ENCODE data around the gene SEPTIN5.

The SEPTIN5 gene

GRCh38 chr22:19760058-19760950 is 46.0 kb downstream of the SEPTIN5 start, which contains the start of gene TBX1:
Gene TBX1 (plus strand): TSS chr22:19760778. CDS start chr22:19760844, 66 bp downstream.
- DNase-seq (ENCODE audit: low read depth, low spot score) = no peak

- DNase-seq (ENCODE audit: low read depth, low spot score) = no peak
These were observed 46.8 kb downstream of the SEPTIN5 start for GRCh38 chr22:19760951-19761724.

- DNase-seq (ENCODE audit: low read depth, low spot score) = peak; percentile 26
These were observed 47.6 kb downstream of the SEPTIN5 start for GRCh38 chr22:19761725-19762567.

- no peak for DNase-seq (ENCODE audit: low read depth, low spot score)
These were observed 48.5 kb downstream of the SEPTIN5 start for GRCh38 chr22:19762568-19763457.

GRCh38 chr22:19763458-19764298 is 49.4 kb downstream of the SEPTIN5 start:
- no peak for DNase-seq (ENCODE audit: low read depth, low spot score)

- DNase-seq (ENCODE audit: low read depth, low spot score) = no peak
These were observed 49.9 kb downstream of the SEPTIN5 start for GRCh38 chr22:19764299-19764593.

- DNase-seq (ENCODE audit: low read depth, low spot score) = no peak
These were observed 50.6 kb downstream of the SEPTIN5 start for GRCh38 chr22:19764636-19765476.

- no peak for DNase-seq (ENCODE audit: low read depth, low spot score)
These were observed 51.4 kb downstream of the SEPTIN5 start for GRCh38 chr22:19765477-19766239.

GRCh38 chr22:19766240-19766510 is 51.9 kb downstream of the SEPTIN5 start:
- peak; percentile 35 for DNase-seq (ENCODE audit: low read depth, low spot score)

GRCh38 chr22:19766511-19767426 is 52.5 kb downstream of the SEPTIN5 start:
- DNase-seq (ENCODE audit: low read depth, low spot score) = peak; percentile 39

GRCh38 chr22:19767427-19768341 is 53.4 kb downstream of the SEPTIN5 start:
- DNase-seq (ENCODE audit: low read depth, low spot score) = no peak

- DNase-seq (ENCODE audit: low read depth, low spot score) = no peak
These were observed 55.1 kb downstream of the SEPTIN5 start for GRCh38 chr22:19769393-19769715.

- DNase-seq (ENCODE audit: low read depth, low spot score) = no peak
These were observed 56.3 kb downstream of the SEPTIN5 start for GRCh38 chr22:19770349-19771220.

- no peak for DNase-seq (ENCODE audit: low read depth, low spot score)
These were observed 58.0 kb downstream of the SEPTIN5 start for GRCh38 chr22:19772422-19772672.

Data from astrocyte of the hippocampus (primary cell).